Stromal cell of bone marrow (primary cell): ENCODE data around the gene LZTR1.

Source experiments
- DNase-seq: peaks from one replicate; pipeline ENCODE4 v3.0.0-alpha.2; 2012; ENCODE audit warnings: low read depth

Gene LZTR1

DNA sequence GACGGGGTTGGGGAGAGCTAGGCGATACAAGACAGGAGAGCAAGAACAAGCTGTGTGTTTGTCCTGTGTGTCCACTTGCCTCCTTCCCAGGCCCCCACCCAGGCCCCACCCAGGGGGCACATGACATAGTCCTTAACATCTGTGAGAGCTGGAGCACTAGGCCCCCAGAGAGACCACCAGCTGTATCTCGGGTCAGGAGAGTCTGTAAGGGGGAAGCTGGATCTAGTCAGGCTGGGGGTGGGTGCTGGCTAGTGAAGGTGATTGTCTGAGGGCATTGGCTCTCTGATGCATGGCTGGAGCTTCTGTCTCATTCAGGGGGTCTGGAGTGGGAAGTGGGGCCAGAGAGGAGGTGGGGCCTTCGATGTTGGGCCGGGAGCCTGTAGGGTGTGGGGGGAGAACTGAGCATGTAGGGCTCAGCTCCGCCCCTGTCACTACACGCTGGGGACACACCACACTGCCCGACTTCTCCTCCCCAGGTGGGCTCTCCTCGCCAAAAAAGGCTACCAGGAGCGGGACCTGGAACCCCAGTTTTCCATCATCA lies 33.4 kb downstream of the LZTR1 start:
- DNase-seq: no peak

DNA sequence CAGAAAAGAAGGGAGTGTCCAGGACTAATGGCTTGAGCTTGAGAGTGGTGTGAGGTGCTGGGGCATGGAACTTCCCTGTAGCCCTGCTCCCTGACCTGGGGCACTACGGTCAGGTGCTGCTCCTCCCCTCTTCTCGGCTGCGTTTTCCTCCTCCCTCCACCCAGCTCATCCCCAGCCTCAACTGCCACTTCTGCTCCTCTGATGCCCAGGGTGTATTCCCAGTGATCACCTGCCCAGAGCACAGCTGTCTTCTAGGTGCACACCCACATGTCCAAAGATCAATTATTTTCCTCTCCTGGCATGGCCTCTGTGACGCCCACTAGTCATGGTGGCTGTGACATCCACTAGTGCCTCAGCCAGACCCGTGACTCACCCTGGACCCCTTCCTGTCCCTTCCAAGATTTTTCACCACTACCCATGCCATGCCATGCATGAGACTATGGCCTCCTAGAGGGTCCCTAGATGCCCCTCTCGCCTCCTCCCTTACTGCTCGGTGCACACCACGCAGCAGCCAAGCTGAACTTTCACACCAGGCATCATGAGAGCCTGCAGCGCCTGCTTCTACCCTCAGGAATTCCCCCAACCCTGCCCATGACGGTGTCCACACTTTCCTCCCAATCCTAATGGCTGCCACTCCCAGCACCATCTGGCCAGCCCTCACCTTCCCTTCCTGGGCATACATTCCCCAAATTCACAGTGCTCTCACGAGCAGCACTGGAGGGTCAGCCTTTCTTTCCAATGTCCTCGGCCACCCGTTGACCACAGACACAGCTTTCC lies 34.7 kb downstream of the LZTR1 start:
- DNase-seq: no peak

DNA sequence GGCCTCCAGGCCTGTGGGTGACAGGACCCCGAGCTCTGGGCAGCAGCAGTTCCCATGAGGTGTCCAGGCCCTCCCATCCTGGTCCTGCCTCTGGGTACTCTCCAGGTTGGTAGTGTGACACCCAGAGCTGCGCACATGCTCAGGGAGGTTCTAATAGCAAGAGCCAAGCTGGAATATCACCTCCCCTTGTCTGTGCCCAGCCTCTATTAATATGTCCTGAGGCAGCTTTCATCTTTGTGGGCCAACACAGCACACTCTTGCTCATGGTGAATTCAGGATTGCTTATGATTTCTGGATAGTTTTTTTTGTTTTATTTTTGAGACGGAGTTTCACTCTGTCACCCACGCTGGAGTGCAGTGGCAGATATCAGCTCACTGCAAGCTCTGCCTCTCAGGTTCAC lies 36.2 kb downstream of the LZTR1 start:
- no peak for DNase-seq

DNA sequence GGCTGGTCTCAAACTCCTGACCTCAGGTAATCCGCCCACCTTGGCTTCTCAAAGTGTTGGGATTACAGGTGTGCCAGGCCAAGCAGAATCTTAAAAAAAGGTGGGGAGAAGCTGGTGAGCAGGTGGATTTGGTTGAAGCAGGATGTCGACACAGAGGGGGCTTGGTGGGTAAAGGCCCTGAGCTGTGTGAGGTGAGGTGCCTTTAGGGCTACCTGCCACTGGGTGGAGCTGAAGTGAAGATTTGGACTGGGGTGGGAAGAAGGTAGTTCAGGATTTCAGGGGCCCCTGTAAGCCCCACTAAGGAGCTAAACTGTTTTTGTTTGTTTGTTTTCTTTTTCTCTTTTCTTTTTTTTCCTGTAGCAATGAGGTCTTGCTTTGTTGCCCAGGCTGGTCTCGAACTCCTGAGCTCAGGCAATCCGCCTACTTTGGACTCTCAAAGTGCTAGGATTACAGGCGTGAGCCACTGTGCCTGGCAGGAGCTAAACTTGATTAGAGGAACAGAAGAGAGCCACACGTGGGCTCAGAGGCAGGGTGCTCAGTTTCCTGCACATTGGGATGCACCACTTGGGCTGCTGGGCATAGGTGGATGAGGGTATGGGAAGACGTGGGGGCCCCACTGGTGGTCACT lies 38.8 kb downstream of the LZTR1 start:
- no peak for DNase-seq

DNA sequence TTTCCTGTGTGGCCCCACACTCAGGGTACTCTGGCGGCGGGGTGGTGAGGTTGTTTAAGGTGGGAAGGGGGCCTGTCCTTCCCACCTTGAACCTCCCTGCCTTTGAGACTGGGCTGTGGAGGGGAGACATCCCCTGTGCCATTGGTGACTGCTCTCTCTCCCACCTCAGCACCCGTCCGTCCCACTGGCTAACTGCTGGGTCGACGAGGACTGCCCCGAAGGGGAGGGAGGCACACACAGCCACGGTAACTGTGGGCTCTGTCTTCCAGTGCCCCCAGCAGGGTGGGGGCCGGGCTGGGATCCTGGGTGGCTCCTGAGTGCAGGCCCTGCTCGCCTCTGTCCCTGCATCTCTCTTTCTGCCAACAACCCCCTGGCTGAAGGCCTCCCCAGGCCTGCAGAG lies 40.4 kb downstream of the LZTR1 start:
- no peak for DNase-seq

DNA sequence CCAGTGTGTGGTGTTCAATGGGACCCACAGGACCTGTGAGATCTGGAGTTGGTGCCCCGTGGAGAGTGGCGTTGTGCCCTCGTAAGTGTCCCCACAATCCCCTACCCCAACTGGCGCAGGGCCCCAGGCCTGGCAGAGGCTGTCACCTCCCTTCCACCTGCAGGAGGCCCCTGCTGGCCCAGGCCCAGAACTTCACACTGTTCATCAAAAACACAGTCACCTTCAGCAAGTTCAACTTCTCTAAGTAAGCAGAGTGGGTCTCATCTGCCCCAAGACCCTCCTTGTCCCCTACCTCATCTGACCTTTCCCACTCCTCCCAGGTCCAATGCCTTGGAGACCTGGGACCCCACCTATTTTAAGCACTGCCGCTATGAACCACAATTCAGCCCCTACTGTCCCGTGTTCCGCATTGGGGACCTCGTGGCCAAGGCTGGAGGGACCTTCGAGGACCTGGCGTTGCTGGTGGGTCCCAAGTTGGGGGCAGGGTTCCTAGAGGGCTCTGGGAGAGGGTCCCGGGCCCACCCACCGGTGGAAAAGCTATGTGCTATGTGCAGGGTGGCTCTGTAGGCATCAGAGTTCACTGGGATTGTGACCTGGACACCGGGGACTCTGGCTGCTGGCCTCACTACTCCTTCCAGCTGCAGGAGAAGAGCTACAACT lies 41.0 kb downstream of the LZTR1 start:
- no peak for DNase-seq

DNA sequence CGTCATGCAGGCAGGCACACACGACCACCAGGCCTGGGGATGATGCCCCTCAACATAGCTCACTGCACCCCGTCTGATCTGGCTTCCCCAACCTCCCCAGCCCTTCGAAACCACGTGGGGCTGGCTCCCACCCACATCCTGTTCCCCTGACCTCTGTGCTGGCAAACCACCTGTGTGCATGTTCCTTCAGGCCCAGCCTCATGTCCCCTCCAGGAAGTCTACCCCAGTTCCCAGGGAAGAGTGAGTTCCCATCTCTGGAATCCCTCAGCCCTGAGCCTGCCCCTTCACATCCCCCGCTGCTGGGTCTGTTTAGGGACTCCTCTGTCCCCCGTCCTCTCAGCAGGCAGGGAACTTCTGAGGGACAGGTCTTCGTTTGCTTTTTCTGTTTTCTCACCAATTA lies 43.2 kb downstream of the LZTR1 start:
- DNase-seq: no peak

- no peak for DNase-seq
Observed at GRCh38 chr22:21025763-21026755, 44.0 kb downstream of the LZTR1 start.

DNA sequence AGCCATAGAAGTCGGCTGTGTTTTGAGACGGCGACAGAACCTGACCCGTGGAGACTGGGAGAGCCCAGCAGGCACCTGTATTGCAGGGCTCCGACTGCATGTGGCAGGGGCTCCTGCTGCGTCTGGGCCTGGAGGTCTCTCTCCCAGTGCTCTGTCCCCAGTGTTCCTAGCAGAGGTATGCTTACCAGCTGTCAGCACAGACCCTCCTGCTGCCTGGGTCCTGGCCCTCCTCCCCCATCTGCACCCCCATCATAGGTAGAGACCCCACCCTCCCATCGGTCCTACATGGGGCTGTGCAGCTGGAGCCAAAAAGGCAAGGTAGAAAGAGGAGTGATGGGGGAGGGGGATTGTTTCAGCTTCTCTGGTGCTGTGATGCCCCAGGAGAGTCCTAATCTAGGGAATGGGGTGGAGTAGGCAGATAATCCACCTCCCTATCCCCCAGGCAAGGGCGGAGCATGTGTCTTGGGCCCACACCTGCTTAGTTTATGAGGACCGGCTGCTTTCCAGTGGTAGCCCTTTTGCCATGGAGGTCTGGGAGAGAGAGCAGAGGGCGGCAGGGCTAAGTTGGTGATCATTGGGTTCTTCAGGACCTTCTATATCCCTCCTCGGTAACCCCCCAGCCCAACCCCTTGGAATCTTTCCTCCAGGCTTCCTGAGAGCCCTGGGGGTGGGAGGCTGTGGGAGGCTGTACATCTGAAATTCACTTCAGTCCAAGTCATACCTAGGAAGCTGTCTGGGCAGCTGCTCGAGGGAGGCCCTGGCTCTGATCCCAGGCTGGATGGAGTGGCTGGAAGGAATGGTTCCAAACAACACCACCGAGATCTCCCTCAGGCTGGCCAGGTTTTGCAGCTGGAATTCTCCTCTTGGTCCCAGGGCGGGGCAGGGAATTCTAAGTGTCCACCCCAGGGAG lies 44.9 kb downstream of the LZTR1 start:
- no peak for DNase-seq

GRCh38 chr22:21028277-21029251 lies 46.5 kb downstream of the LZTR1 start:
- no peak for DNase-seq

GRCh38 chr22:21029486-21030025 lies 47.5 kb downstream of the LZTR1 start:
- no peak for DNase-seq

DNA sequence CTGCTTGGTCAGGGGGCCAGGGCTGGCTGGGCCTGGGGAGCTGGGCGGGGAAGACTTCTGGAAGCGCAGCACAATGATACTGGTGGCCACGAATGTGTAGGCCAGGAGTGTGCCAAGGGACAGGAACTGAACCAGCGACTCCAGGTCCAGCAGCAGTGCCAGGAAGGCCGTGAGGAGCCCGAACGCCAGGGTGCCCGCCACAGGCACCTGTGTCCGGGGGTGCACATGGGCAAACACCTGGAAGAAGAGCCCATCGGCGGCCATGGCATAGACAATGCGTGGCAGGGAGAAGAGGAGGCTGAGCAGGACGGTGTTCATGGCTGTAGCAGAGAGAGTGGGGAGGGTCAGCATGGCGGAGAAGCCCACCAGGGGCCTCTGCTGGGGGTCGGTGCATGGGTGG lies 47.9 kb downstream of the LZTR1 start:
- no peak for DNase-seq

DNA sequence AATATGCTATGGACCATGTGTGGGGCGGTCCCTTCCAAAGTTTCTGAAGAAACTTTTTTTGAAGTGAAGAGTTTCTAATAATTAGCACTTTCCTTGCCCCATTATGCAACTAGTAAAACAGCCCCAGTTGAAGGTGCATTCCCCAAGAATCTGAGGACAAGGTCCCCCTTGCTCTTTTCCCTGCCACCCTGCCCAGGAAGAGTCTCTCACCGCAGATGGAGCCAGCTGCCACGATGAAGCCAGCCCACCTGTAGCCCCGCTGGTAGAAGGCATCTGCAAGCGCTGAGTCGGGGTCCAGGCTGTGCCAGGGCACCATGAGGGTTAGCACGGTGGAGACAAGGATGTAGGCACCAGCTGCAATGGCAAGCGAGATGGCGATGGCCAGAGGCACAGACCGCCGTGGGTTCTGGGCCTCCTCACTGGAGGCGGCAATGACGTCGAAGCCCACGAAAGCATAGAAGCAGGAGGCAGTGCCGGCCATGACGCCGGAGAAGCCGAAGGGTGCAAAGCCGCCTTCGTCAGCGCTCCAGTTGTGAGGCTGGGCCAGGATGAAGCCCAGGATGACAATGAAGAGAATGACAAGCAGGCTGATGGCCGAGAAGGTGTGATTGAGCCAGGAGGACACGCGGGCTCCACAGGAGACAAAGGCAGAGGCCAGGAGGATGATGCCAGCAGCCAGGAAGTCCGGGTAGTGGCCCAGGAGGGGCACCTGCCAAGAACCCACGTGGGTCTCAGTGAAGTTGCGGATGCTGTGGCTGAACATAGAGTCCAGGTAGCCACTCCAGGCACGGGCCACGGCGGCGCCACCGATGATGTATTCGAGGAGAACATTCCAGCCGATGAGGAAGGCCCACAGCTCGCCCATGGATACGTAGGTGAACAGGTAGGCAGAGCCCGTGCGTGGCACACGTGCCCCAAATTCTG lies 48.8 kb downstream of the LZTR1 start:
- no peak for DNase-seq

- no peak for DNase-seq
Observed at GRCh38 chr22:21031545-21032036, 49.5 kb downstream of the LZTR1 start.

- DNase-seq: no peak
Observed at GRCh38 chr22:21032037-21032867, 50.2 kb downstream of the LZTR1 start, which contains the start of gene SLC7A4. TSS of gene SLC7A4 (minus strand) at chr22:21032561. CDS start at chr22:21031812, 749 bp downstream.

- DNase-seq: no peak
Observed at GRCh38 chr22:21032868-21033688, 51.0 kb downstream of the LZTR1 start.
